ENCODE data around the gene RAD51B. TPM values are rescaled to one million over a fixed set of nuclear protein-coding genes. Genes with fewer than 3 reads are reported as not detected.

The RAD51B gene
- polyA plus RNA-seq, 3 donors, result 3.6 to 11.6 (median 9.4) TPM

DNA sequence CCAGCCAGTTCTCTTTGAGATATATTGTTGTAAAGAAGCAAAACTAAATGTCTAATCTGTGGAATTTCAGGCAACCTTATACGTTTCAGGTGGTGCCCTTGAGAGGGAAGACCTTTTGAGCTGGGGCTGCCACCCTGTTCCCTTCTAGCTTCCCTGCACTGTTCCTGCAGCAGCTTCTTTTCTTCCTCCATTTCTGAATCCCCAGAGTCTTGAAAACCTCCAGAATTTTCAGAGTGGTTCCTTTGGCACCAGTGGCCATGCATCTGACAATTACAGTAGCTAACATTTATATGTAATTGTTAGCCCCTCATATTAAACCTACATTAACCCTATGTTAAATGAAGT, 702.0 kb downstream of the RAD51B start:
- peaks cover 16% of the 10 kb centered on the region for H3K4me1 Mint-ChIP-seq
- no peaks in the 10 kb centered on the region for H3K36me3 ChIP-seq (replicated peaks in 1 of 2; ENCODE audit: control insufficient read depth in 1 of 2, insufficient read depth in 2 of 2, low read length in 2 of 2)
- peaks cover 6 to 7% of the 10 kb centered on the region in 2 donors for H3K4me1 ChIP-seq (ENCODE audit: control insufficient read depth in 1 of 2, insufficient read depth in 2 of 2, low read length in 2 of 2)
- H3K27ac Mint-ChIP-seq, result no peak overlapping the region
- H3K79me2 ChIP-seq (ENCODE audit: insufficient read depth, low read length), result no peaks in the 10 kb centered on the region
- TF ChIP-seq, protein P1, sequence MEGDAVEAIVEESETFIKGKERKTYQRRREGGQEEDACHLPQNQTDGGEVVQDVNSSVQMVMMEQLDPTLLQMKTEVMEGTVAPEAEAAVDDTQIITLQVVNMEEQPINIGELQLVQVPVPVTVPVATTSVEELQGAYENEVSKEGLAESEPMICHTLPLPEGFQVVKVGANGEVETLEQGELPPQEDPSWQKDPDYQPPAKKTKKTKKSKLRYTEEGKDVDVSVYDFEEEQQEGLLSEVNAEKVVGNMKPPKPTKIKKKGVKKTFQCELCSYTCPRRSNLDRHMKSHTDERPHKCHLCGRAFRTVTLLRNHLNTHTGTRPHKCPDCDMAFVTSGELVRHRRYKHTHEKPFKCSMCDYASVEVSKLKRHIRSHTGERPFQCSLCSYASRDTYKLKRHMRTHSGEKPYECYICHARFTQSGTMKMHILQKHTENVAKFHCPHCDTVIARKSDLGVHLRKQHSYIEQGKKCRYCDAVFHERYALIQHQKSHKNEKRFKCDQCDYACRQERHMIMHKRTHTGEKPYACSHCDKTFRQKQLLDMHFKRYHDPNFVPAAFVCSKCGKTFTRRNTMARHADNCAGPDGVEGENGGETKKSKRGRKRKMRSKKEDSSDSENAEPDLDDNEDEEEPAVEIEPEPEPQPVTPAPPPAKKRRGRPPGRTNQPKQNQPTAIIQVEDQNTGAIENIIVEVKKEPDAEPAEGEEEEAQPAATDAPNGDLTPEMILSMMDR (IDR thresholded peaks at IDR 0.05), result no peak
- H3K9ac ChIP-seq (ENCODE audit: insufficient read depth, low read length, poor library complexity, severe bottlenecking), result no peak overlapping the region
- no peak overlapping the region for H3K4me3 Mint-ChIP-seq
- H3K4me3 ChIP-seq (replicated peaks in 1 of 3; ENCODE audit: low read depth in 2 of 3, low read length in 3 of 3), result no peak overlapping the region
- WGBS (ENCODE audit: insufficient coverage), result 100% methylated on average over 1 of the region's 1 CpG
- peaks cover 0 to 5% of the 10 kb centered on the region in 2 donors for H3K36me3 Mint-ChIP-seq
- no peak overlapping the region for H3K27ac ChIP-seq (ENCODE audit: low read depth in 1 of 2, low read length in 2 of 2)
- no peaks in the 10 kb centered on the region for H3K27me3 ChIP-seq (ENCODE audit: control insufficient read depth in 2 of 2, insufficient read depth in 2 of 2, low read length in 2 of 2)
- peaks cover 0 to 3% (median 0%) of the 10 kb centered on the region in 7 donors for H3K9me3 Mint-ChIP-seq
- DNase-seq, result no peak
- no peaks in the 10 kb centered on the region for H3K9me3 ChIP-seq (replicated peaks in 1 of 2; ENCODE audit: control insufficient read depth in 1 of 2, insufficient read depth in 1 of 2, low read length in 2 of 2)
- H4K20me1 ChIP-seq (ENCODE audit: insufficient read depth, low read length), result no peaks in the 10 kb centered on the region
- H3K27me3 Mint-ChIP-seq (ENCODE audit: low read depth in 3 of 3), result peaks cover 0 to 3% (median 1%) of the 10 kb centered on the region in 3 donors
- no peak overlapping the region for H2AFZ ChIP-seq (ENCODE audit: insufficient read depth, low read depth, low read length, poor library complexity, severe bottlenecking)
- H3K4me2 ChIP-seq (replicated peaks; ENCODE audit: extremely low read depth, low read length, poor library complexity, severe bottlenecking), result no peak overlapping the region
- intact Hi-C loops (cut with micrococcal nuclease), result no loop called here

GRCh38 chr14:68521961-68522509, 702.5 kb downstream of the RAD51B start:
- TF ChIP-seq, protein P1 (IDR thresholded peaks at IDR 0.05), result no peak
- no peak overlapping the region for H3K27ac ChIP-seq (ENCODE audit: low read depth in 1 of 2, low read length in 2 of 2)
- H3K79me2 ChIP-seq (ENCODE audit: insufficient read depth, low read length), result no peaks in the 10 kb centered on the region
- peak overlapping the region in 1 of 7 donors; percentile 18 for H3K27ac Mint-ChIP-seq
- peaks cover 0 to 3% (median 1%) of the 10 kb centered on the region in 3 donors for H3K27me3 Mint-ChIP-seq (ENCODE audit: low read depth in 3 of 3)
- H4K20me1 ChIP-seq (ENCODE audit: insufficient read depth, low read length), result no peaks in the 10 kb centered on the region
- no peaks in the 10 kb centered on the region for H3K27me3 ChIP-seq (ENCODE audit: control insufficient read depth in 2 of 2, insufficient read depth in 2 of 2, low read length in 2 of 2)
- no peak for DNase-seq
- H3K4me1 ChIP-seq (ENCODE audit: control insufficient read depth in 1 of 2, insufficient read depth in 2 of 2, low read length in 2 of 2), result peaks cover 11 to 12% of the 10 kb centered on the region in 2 donors
- no peaks in the 10 kb centered on the region for H3K36me3 ChIP-seq (replicated peaks in 1 of 2; ENCODE audit: control insufficient read depth in 1 of 2, insufficient read depth in 2 of 2, low read length in 2 of 2)
- no peak overlapping the region for H3K4me2 ChIP-seq (replicated peaks; ENCODE audit: extremely low read depth, low read length, poor library complexity, severe bottlenecking)
- no peak overlapping the region for H3K4me3 ChIP-seq (replicated peaks in 1 of 3; ENCODE audit: low read depth in 2 of 3, low read length in 3 of 3)
- no peak overlapping the region for H2AFZ ChIP-seq (ENCODE audit: insufficient read depth, low read depth, low read length, poor library complexity, severe bottlenecking)
- peaks cover 0 to 3% (median 0%) of the 10 kb centered on the region in 7 donors for H3K9me3 Mint-ChIP-seq
- no peaks in the 10 kb centered on the region for H3K9me3 ChIP-seq (replicated peaks in 1 of 2; ENCODE audit: control insufficient read depth in 1 of 2, insufficient read depth in 1 of 2, low read length in 2 of 2)
- H3K9ac ChIP-seq (ENCODE audit: insufficient read depth, low read length, poor library complexity, severe bottlenecking), result no peak overlapping the region
- H3K4me1 Mint-ChIP-seq, result peaks cover 21% of the 10 kb centered on the region
- WGBS (ENCODE audit: insufficient coverage), result 94% methylated on average over 7 of the region's 8 CpGs
- intact Hi-C loops (cut with micrococcal nuclease), result no loop called here
- H3K36me3 Mint-ChIP-seq, result peaks cover 0 to 5% of the 10 kb centered on the region in 2 donors
- no peak overlapping the region for H3K4me3 Mint-ChIP-seq
